ENCODE measurements around the gene COLEC11.

GRCh38 chr2:3566806-3567205 lies 28.1 kb upstream of the COLEC11 start:
- TF ChIP-seq CTCF (IDR thresholded peaks at IDR 0.05) = no peak
- TF ChIP-seq POLR2A (IDR thresholded peaks at IDR 0.05) = no peak

Measured in esophagus squamous epithelium (tissue), 4 donors.